ENCODE results near the gene OLIG3.

OLIG3 gene

DNA sequence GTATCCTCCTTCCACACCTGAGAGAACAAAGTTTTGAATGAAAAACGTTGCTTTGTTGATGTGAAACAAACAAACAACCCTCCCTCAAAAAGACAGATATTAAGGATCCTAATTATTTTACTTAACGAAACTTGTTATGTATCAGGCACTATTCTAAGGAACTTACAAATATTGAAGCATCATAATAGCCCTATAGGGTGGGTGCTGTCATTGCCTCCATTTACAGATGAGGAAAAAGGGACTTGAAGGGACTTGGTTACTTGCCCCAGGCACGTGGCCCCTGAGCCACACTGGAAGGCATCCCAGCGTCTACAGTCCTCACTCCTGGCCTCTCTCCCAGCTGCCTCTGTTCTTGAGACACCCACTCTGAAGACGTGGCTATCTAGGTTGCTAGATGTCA lies 20.2 kb upstream of the OLIG3 start:
- TF ChIP-seq FOXP2 (optimal IDR thresholded peaks at IDR 0.05; ENCODE audit: borderline replicate concordance, extremely low read depth, extremely low read length, insufficient read depth) (no peak), SIN3A (IDR thresholded peaks at IDR 0.05; ENCODE audit: borderline replicate concordance, insufficient read depth, low read length) (no peak), TAF1 (IDR thresholded peaks at IDR 0.05; ENCODE audit: borderline replicate concordance, insufficient read depth, low read length) (no peak), POLR2AphosphoS5 (IDR thresholded peaks at IDR 0.05; ENCODE audit: low read depth, low read length) (no peak)
- TF ChIP-seq, protein P1, sequence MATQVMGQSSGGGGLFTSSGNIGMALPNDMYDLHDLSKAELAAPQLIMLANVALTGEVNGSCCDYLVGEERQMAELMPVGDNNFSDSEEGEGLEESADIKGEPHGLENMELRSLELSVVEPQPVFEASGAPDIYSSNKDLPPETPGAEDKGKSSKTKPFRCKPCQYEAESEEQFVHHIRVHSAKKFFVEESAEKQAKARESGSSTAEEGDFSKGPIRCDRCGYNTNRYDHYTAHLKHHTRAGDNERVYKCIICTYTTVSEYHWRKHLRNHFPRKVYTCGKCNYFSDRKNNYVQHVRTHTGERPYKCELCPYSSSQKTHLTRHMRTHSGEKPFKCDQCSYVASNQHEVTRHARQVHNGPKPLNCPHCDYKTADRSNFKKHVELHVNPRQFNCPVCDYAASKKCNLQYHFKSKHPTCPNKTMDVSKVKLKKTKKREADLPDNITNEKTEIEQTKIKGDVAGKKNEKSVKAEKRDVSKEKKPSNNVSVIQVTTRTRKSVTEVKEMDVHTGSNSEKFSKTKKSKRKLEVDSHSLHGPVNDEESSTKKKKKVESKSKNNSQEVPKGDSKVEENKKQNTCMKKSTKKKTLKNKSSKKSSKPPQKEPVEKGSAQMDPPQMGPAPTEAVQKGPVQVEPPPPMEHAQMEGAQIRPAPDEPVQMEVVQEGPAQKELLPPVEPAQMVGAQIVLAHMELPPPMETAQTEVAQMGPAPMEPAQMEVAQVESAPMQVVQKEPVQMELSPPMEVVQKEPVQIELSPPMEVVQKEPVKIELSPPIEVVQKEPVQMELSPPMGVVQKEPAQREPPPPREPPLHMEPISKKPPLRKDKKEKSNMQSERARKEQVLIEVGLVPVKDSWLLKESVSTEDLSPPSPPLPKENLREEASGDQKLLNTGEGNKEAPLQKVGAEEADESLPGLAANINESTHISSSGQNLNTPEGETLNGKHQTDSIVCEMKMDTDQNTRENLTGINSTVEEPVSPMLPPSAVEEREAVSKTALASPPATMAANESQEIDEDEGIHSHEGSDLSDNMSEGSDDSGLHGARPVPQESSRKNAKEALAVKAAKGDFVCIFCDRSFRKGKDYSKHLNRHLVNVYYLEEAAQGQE (IDR thresholded peaks at IDR 0.05; ENCODE audit: insufficient read depth in 1 of 2, low read depth in 2 of 2, low read length in 2 of 2), result no peak

DNA sequence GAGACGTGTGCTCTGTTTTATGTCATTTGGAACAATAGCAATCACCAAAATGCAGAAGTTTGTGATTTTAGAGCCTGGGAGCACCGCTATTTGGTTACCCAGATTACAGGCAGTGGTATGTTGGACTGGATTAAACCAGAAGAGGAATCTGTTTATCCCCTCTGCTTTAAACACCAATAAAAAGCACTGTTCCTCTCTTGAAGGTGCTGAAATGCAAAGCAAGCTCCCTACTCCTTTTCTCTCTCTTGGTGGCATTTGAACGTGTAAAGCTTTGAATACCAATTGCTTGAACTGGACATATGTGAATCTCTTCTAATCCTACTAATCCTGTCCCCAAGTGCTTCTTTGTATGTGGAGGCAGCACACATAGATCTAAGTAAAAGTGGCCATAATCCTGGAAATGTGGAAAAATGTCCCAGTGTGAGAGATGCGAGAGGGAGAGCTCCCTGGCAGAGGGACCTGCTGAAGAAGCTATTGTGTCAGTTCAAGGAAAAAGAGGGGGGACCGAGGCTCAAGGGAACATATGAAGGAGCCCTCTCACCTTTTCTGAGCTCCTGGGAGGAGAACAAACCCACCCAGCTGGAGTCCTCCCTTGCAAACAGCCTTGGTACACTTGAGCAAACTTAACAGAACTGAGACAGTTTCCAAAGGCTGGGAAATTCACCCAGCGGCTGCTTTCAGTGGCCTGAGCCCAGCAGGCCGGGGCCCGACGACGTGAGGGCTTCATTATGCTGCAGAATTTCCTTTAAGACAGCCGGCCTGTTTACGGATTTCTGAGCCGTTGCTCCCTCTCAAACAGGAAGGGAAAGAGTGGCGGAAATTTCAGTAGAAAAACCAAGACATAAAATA lies 18.8 kb upstream of the OLIG3 start:
- TF ChIP-seq SIN3A (IDR thresholded peaks at IDR 0.05; ENCODE audit: borderline replicate concordance, insufficient read depth, low read length) (no peak), TAF1 (IDR thresholded peaks at IDR 0.05; ENCODE audit: borderline replicate concordance, insufficient read depth, low read length) (no peak), POLR2AphosphoS5 (IDR thresholded peaks at IDR 0.05; ENCODE audit: low read depth, low read length) (no peak), FOXP2 (optimal IDR thresholded peaks at IDR 0.05; ENCODE audit: borderline replicate concordance, extremely low read depth, extremely low read length, insufficient read depth) (no peak)
- TF ChIP-seq, protein P1 (IDR thresholded peaks at IDR 0.05; ENCODE audit: insufficient read depth in 1 of 2, low read depth in 2 of 2, low read length in 2 of 2), result no peak

DNA sequence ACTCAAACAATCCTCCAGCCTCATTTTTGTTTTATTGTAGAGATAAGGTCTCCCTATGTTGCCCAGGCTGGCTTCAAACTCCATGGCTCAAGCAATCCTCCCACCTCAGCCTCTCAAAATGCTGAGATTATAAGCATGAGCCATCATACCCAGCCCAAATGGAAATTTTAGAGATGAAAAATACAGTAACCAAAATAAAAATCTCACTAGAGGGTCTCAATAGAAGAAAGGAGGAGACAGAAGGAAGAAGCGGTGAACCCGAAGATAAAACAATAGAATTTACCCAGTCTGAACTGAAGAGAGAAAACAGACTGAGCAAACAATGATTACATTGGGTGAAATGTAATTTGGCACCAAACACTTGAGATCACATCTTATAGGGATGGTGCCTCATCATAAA lies 16.7 kb upstream of the OLIG3 start:
- no peak for TF ChIP-seq SIN3A (IDR thresholded peaks at IDR 0.05; ENCODE audit: borderline replicate concordance, insufficient read depth, low read length)
- no peak for TF ChIP-seq TAF1 (IDR thresholded peaks at IDR 0.05; ENCODE audit: borderline replicate concordance, insufficient read depth, low read length)
- TF ChIP-seq, protein P1 (IDR thresholded peaks at IDR 0.05; ENCODE audit: insufficient read depth in 1 of 2, low read depth in 2 of 2, low read length in 2 of 2), result no peak
- TF ChIP-seq POLR2AphosphoS5 (IDR thresholded peaks at IDR 0.05; ENCODE audit: low read depth, low read length), result no peak
- TF ChIP-seq FOXP2 (optimal IDR thresholded peaks at IDR 0.05; ENCODE audit: borderline replicate concordance, extremely low read depth, extremely low read length, insufficient read depth), result no peak

DNA sequence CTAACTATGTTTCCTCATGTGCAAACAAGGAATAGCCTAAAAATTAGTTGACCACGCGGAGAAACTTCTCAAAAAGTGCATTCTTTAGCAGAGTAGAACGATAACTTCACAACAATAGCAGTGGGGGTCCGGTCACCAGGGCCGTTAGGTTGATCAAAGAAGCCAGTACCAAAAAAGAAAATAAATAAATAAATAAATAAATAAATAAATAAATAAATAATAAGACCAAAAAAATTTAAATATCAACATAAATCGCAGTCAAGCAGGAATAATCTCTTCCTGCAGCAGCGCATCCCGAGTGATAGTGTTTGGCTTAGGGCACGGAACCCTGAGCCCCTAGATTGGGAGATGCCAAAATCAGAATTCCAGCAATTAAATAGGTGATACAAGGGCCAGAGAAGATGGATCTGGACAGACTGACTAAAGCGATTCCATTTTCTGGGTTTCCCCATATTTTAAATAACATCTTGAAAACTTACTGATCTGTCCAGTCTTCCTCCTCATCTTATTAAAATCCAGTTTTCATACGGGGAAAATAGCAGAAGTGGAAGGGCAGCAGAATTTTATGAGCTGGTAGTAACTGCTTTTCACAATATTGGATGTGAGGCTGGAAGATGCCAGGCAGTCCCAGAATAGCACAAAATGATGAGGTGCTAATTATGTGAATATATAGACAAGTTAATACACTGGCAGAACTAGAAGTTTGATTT lies 4.4 kb upstream of the OLIG3 start:
- TF ChIP-seq TAF1 (IDR thresholded peaks at IDR 0.05; ENCODE audit: borderline replicate concordance, insufficient read depth, low read length), result no peak
- TF ChIP-seq FOXP2 (optimal IDR thresholded peaks at IDR 0.05; ENCODE audit: borderline replicate concordance, extremely low read depth, extremely low read length, insufficient read depth), result no peak
- no peak for TF ChIP-seq POLR2AphosphoS5 (IDR thresholded peaks at IDR 0.05; ENCODE audit: low read depth, low read length)
- TF ChIP-seq, protein P1 (IDR thresholded peaks at IDR 0.05; ENCODE audit: insufficient read depth in 1 of 2, low read depth in 2 of 2, low read length in 2 of 2), result no peak
- no peak for TF ChIP-seq SIN3A (IDR thresholded peaks at IDR 0.05; ENCODE audit: borderline replicate concordance, insufficient read depth, low read length)

Measured in PFSK-1 (cell line).